A673 (cell line): Measurements from ENCODE around the gene RIMKLB.

ENCODE experiments used
- EZH2 ChIP-seq: fragments of 200-600 bp; sonication (generic); IDR thresholded peaks from 2 replicates; pipeline ENCODE4 v1.6.1; 2017; ENCODE audit warnings: borderline replicate concordance, low read depth, mild to moderate bottlenecking, mixed read lengths, antibody characterized with exemption, low read length; ENCODE audit not compliant: poor library complexity, severe bottlenecking
- TF ChIP-seq, protein P1 (sequence below): fragments of 300-800, 200-600 bp; sonication (generic); conservative IDR thresholded peaks from 2 replicates; pipeline ENCODE4 v1.5.1; 2017; ENCODE audit warnings: low read depth, mild to moderate bottlenecking, antibody characterized with exemption, low read length, moderate library complexity, mixed read lengths

DNA sequence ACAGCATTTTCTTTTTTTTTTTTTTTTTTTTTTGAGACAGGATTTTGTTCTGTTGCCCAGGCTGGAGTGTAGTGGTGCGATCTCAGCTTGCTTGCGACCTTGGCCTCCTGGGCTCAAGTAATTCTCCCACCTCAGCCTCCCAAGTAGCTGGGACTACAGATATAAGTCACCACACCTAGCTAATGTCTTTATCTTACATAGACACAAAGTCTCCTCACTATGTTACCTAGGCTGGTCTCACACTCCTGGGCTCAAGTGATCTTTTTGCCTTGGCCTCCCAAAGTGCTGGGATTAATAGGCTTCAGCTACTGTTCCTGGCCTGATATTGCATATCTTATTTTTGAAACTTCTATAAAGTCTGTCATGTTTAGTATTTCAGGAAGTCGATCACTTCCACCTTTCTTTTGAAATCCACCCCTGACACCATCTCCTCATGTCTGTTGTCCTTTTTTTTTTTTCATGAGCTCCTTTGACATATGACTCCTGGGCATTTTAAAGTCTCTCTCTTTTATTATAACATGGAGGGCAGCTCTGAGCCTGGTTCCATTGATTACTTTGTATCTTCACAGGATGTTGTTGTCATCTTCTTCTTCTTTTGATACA is 118.8 kb downstream of the RIMKLB start:
- TF ChIP-seq, protein P1, sequence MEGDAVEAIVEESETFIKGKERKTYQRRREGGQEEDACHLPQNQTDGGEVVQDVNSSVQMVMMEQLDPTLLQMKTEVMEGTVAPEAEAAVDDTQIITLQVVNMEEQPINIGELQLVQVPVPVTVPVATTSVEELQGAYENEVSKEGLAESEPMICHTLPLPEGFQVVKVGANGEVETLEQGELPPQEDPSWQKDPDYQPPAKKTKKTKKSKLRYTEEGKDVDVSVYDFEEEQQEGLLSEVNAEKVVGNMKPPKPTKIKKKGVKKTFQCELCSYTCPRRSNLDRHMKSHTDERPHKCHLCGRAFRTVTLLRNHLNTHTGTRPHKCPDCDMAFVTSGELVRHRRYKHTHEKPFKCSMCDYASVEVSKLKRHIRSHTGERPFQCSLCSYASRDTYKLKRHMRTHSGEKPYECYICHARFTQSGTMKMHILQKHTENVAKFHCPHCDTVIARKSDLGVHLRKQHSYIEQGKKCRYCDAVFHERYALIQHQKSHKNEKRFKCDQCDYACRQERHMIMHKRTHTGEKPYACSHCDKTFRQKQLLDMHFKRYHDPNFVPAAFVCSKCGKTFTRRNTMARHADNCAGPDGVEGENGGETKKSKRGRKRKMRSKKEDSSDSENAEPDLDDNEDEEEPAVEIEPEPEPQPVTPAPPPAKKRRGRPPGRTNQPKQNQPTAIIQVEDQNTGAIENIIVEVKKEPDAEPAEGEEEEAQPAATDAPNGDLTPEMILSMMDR, result no peak
- TF ChIP-seq EZH2, result no peak
